MM.1S (cell line): ENCODE measurements around the gene SCP2.

Source experiments
- EZH2 ChIP-seq: fragments of 300-600 bp; sonication (generic); optimal IDR thresholded peaks from 2 replicates; pipeline ENCODE3; 2017; ENCODE audit warnings: low read depth, mild to moderate bottlenecking, antibody characterized with exemption, low read length, mixed read lengths
- TF ChIP-seq, protein P1 (sequence below): fragments of 300-600 bp; sonication (generic); IDR thresholded peaks from 2 replicates; pipeline ENCODE4 v1.5.1; 2016; ENCODE audit warnings: antibody characterized with exemption, low read length, mixed read lengths

DNA sequence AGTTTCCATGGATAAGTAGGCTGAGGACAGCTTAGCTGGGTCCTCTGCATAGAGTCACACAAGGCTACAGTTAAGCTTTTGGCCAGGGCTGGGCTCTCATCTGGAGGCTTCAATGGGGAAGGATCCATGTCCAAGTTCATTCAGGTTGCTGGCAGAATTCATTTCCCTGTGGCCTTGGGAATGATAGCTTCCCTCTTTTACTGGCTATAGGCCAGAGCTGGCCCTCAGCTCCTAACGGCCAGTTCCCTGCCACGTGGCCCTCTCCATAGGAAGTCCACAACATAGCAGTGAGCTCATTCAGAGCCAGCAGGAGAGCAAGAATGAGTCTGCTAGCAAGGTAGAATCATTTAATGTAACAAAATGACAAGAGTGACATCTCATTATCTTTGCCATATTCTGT, 119.9 kb downstream of the SCP2 start:
- TF ChIP-seq, protein P1, sequence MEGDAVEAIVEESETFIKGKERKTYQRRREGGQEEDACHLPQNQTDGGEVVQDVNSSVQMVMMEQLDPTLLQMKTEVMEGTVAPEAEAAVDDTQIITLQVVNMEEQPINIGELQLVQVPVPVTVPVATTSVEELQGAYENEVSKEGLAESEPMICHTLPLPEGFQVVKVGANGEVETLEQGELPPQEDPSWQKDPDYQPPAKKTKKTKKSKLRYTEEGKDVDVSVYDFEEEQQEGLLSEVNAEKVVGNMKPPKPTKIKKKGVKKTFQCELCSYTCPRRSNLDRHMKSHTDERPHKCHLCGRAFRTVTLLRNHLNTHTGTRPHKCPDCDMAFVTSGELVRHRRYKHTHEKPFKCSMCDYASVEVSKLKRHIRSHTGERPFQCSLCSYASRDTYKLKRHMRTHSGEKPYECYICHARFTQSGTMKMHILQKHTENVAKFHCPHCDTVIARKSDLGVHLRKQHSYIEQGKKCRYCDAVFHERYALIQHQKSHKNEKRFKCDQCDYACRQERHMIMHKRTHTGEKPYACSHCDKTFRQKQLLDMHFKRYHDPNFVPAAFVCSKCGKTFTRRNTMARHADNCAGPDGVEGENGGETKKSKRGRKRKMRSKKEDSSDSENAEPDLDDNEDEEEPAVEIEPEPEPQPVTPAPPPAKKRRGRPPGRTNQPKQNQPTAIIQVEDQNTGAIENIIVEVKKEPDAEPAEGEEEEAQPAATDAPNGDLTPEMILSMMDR = no peak
- TF ChIP-seq EZH2 = no peak
